Measurements from ENCODE around the gene C16orf92. TPM values are rescaled to one million over a fixed set of nuclear protein-coding genes. Genes with fewer than 3 reads are reported as not detected.

C16orf92 gene
- total and polyA plus RNA-seq, 2 of the 13 experiments (the other 11 are each of a cell fraction or from before 2014, with no cell fraction given) = not detected

- TF ChIP-seq XRCC5 (optimal IDR thresholded peaks at IDR 0.05; ENCODE audit: low read length) (peak; percentile 85), JARID2 (CRISPR knock-in tag; IDR thresholded peaks at IDR 0.05; ENCODE audit: insufficient replicate concordance) (no peak), FOSL1 (CRISPR knock-in tag; IDR thresholded peaks at IDR 0.05; ENCODE audit: borderline replicate concordance) (no peak), SMC3 (IDR thresholded peaks at IDR 0.05; ENCODE audit: low read length) (peak; percentile 88), ZUFSP (CRISPR knock-in tag; IDR thresholded peaks at IDR 0.05; ENCODE audit: borderline replicate concordance) (no peak), ZNF564 (CRISPR knock-in tag; IDR thresholded peaks at IDR 0.05) (no peak), TBX2 (CRISPR knock-in tag; IDR thresholded peaks at IDR 0.05; ENCODE audit: borderline replicate concordance) (no peak; the same call in 1 of the 2 replicates), ZNF121 (CRISPR knock-in tag; IDR thresholded peaks at IDR 0.05) (no peak), ZBTB20 (CRISPR knock-in tag; IDR thresholded peaks at IDR 0.05; ENCODE audit: borderline replicate concordance, low read depth) (no peak), FOXC1 (CRISPR knock-in tag; IDR thresholded peaks at IDR 0.05; ENCODE audit: borderline replicate concordance) (no peak), ZSCAN12 (CRISPR knock-in tag; IDR thresholded peaks at IDR 0.05) (0 out of 2 replicates have a peak, but pooled peaks have one; percentile 40), ZBTB44 (CRISPR knock-in tag; IDR thresholded peaks at IDR 0.05) (no peak), ZNF280B (CRISPR knock-in tag; IDR thresholded peaks at IDR 0.05; ENCODE audit: borderline replicate concordance) (no peak), ZNF567 (CRISPR knock-in tag; IDR thresholded peaks at IDR 0.05; ENCODE audit: borderline replicate concordance) (no peak), STAG1 (CRISPR knock-in tag; IDR thresholded peaks at IDR 0.05) (peak; percentile 73), SKIL (CRISPR knock-in tag; IDR thresholded peaks at IDR 0.05; ENCODE audit: borderline replicate concordance) (no peak), PATZ1 (CRISPR knock-in tag; IDR thresholded peaks at IDR 0.05) (peak; percentile 82)
These were observed 17.5 kb upstream of the C16orf92 start (continued) for GRCh38 chr16:30005341-30006094.
